Gastrocnemius medialis (tissue), 4 donors: Measurements from ENCODE around the gene P4HA2. TPM values are rescaled to one million over a fixed set of nuclear protein-coding genes. Genes with fewer than 3 reads are reported as not detected.
A peak's percentile ranks its signal among the peaks of the same experiment; 100 is the strongest.

Experiments
- ATAC-seq, 2 donors: fragments of 150-250 bp; one replicate each; pipeline ENCODE4 v1.9.1; 2016
- DNase-seq, 2 donors: peaks; one replicate each; pipeline ENCODE4 v3.0.0-alpha.2; 2019
- H3K27ac ChIP-seq, 4 donors: fragments of 200-600 bp; sonication (generic); 1 replicate in 1 of 4; 2 replicates in 3 of 4; pipeline ENCODE4 v1.5.1; 2016 to 2018; ENCODE audit warnings: mild to moderate bottlenecking in 2 of 4, moderate library complexity in 1 of 4
- H3K27me3 ChIP-seq, 3 donors: fragments of 200-600 bp; sonication (generic) in 2 of 3; 1 replicate in 1 of 3; 2 replicates in 2 of 3; pipeline versions ENCODE4 v1.5.1 to v1.6.0; 2016 to 2019; ENCODE audit warnings: mild to moderate bottlenecking in 1 of 3, moderate library complexity in 1 of 3
- H3K36me3 ChIP-seq, 2 donors: fragments of 200-600 bp; sonication (generic) in 1 of 2; one replicate each; pipeline ENCODE4 v1.5.1; 2017 to 2018
- H3K4me1 ChIP-seq, 2 donors: fragments of 200-600 bp; sonication (generic) in 1 of 2; one replicate each; pipeline ENCODE4 v1.5.1; 2016 to 2017; ENCODE audit warnings: mild to moderate bottlenecking in 2 of 2
- H3K4me3 ChIP-seq, 4 donors: fragments of 200-600 bp; sonication (generic) in 3 of 4; 1 replicate in 1 of 4; 2 replicates in 3 of 4; pipeline ENCODE4 v1.5.1; 2016 to 2019; ENCODE audit warnings: mild to moderate bottlenecking in 2 of 4
- H3K9me3 ChIP-seq, 3 donors: fragments of 200-600 bp; sonication (generic) in 2 of 3; 1 replicate in 1 of 3; 2 replicates in 2 of 3; pipeline ENCODE4 v1.5.1; 2016 to 2019
- POLR2A ChIP-seq, 2 donors: fragments of 450-650 bp; IDR thresholded peaks; one replicate each; pipeline ENCODE4 v1.6.1; 2017; ENCODE audit warnings: antibody characterized with exemption in 2 of 2, mild to moderate bottlenecking in 2 of 2, moderate library complexity in 2 of 2
- in situ Hi-C, 4 donors: fragments of 200-750 bp; cut with MboI; loops; one replicate each; pipeline versions ENCODE4 v1.15.0 to v1.8.0; 2017; ENCODE audit warnings: low sequenced_read_pairs in 4 of 4
- intact Hi-C: fragments of 100-400 bp; cut with DNase I; formaldehyde crosslinking; loops from one replicate; pipeline ENCODE4 v1.15.1; 2023; ENCODE audit warnings: low total_unique reads
- total RNA-seq, 4 donors: library from RNA; depleted of rRNA; stranded (reverse); fragments of >200 nt; gene quantifications; one replicate each; pipeline versions ENCODE4 v1.1.0 to v1.2.3, GENCODE V29; 2016
- TF ChIP-seq, protein P1 (sequence below), 5 experiments: fragments of 450-650 bp in 3 of 5; fragments of 200-600 bp in 2 of 5; sonication (generic) in 2 of 5; IDR thresholded peaks in 4 of 5; conservative IDR thresholded peaks in 1 of 5; 1 replicate in 4 of 5; 2 replicates in 1 of 5; pipeline ENCODE4 v1.5.1; 2016 to 2019; ENCODE audit warnings: antibody characterized with exemption in 5 of 5, mild to moderate bottlenecking in 3 of 5, moderate library complexity in 3 of 5

Gene P4HA2
- total RNA-seq, 4 donors from 2014 or later, result 5.8 to 15.7 (median 10.3) TPM

DNA sequence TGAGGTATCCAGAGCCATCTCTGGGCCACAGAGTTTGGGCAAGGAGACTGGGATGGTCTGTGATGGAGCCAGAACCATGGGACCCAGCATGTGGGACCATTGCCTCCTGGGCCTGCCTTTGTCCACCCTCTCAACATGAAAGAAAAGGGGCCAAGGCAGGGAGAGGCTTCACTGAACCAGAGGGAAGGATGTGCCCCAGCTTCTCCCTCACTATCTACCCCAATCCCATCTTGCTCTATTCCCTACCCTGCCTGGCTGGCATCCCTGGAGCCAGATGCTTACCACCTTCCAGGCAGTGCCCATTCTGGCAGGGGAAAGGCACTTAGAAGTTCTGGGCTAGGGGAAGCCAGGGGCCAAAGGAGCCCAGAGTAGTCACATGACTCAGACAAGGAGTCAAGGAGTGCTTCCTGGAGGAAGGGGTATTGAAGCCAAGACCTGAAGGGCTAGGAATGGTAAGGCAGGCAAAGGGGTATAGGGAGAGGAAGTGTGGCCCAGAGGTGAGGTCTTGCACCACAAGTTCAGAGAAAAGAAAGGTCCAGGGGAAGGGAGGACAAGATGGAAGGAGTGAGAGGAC, 39.6 kb upstream of the P4HA2 start:
- intact Hi-C loops, result no loop called here
- in situ Hi-C loops, result loop anchor here in 1 of 4 donors (25.0 kb wide), 1 partner anchor 245 kb away; no protein-coding TSS in a partner anchor
- Histone ChIP-seq H3K4me3 (no peak overlapping the region), H3K9me3 (no peaks in the 10 kb centered on the region), H3K36me3 (no peaks in the 10 kb centered on the region), H3K27me3 (no peaks in the 10 kb centered on the region), H3K27ac (no peak overlapping the region), H3K4me1 (peaks cover 0 to 6% of the 10 kb centered on the region in 2 donors)
- no peak for DNase-seq
- ATAC-seq, result no peak
- no peak for TF ChIP-seq POLR2A (IDR thresholded peaks at IDR 0.05)
- TF ChIP-seq, protein P1, sequence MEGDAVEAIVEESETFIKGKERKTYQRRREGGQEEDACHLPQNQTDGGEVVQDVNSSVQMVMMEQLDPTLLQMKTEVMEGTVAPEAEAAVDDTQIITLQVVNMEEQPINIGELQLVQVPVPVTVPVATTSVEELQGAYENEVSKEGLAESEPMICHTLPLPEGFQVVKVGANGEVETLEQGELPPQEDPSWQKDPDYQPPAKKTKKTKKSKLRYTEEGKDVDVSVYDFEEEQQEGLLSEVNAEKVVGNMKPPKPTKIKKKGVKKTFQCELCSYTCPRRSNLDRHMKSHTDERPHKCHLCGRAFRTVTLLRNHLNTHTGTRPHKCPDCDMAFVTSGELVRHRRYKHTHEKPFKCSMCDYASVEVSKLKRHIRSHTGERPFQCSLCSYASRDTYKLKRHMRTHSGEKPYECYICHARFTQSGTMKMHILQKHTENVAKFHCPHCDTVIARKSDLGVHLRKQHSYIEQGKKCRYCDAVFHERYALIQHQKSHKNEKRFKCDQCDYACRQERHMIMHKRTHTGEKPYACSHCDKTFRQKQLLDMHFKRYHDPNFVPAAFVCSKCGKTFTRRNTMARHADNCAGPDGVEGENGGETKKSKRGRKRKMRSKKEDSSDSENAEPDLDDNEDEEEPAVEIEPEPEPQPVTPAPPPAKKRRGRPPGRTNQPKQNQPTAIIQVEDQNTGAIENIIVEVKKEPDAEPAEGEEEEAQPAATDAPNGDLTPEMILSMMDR (IDR thresholded peaks at IDR 0.05 in 4 of 5, conservative IDR thresholded peaks at IDR 0.05 in 1 of 5), result no peak

DNA sequence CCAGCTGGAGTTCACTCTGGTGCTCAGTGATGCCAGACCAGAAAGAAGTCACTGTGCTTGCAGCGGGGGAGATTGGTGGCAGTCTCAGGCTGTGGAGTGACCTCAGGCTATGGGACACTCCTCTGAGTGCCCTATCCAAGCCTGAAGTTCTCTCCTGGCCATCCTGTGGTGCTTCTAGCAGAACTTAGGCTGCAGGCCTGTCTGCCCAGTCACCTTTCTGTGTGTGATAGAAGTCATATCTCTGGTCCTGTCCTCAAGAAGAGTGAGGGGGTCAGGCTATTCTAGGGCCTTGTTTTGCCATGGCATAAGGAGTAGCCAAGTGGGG, 39.1 kb upstream of the P4HA2 start:
- Histone ChIP-seq H3K36me3 (no peaks in the 10 kb centered on the region), H3K4me1 (peaks cover 0 to 6% of the 10 kb centered on the region in 2 donors), H3K27ac (no peak overlapping the region), H3K9me3 (no peaks in the 10 kb centered on the region), H3K27me3 (no peaks in the 10 kb centered on the region), H3K4me3 (no peak overlapping the region)
- DNase-seq (no peak), ATAC-seq (no peak)
- TF ChIP-seq, protein P1 (IDR thresholded peaks at IDR 0.05 in 4 of 5, conservative IDR thresholded peaks at IDR 0.05 in 1 of 5), result no peak
- TF ChIP-seq POLR2A (IDR thresholded peaks at IDR 0.05), result no peak
- intact Hi-C loops, result no loop called here
- in situ Hi-C loops, result loop anchor here in 1 of 4 donors (25.0 kb wide), 1 partner anchor 246 kb away; no protein-coding TSS in a partner anchor

DNA sequence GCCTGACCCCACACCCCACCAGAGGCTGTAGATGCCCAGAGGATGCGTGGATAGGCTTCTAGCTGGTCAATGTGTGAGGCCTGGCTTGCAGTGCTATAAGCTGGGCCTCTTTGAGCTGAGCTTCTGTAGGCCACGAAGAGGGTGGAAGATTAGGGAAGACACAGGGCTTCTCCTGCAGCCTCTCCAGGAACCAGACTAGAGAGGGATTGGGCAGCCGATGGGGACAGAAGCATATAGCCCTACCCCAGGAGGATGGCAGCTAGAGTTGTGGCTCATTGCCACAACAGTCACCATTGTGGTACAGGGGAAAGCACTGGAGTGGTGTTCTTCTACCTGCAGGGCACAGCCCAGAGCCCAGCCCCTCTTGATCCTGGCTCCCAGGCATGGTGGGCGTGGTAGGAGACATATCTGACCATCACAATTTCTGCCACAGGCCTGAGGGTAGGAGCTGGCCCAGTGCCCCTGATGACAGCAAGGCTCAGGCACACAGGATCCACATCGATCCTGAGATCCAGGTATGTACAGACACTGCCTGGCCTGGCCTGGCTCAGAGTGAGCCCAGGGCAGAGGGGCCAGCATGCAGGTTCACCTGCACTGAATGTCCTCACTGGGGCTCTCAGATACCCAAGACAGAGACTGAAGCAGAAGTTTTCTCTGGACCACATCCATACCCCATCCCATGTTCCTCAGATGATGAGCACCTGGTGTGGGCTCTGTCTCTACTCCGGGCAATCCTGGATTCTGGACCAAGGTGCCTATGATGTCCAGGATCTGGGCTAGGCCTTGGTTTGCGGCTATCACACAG, 38.6 kb upstream of the P4HA2 start:
- DNase-seq (no peak), ATAC-seq (no peak)
- H3K36me3 ChIP-seq, result no peaks in the 10 kb centered on the region

DNA sequence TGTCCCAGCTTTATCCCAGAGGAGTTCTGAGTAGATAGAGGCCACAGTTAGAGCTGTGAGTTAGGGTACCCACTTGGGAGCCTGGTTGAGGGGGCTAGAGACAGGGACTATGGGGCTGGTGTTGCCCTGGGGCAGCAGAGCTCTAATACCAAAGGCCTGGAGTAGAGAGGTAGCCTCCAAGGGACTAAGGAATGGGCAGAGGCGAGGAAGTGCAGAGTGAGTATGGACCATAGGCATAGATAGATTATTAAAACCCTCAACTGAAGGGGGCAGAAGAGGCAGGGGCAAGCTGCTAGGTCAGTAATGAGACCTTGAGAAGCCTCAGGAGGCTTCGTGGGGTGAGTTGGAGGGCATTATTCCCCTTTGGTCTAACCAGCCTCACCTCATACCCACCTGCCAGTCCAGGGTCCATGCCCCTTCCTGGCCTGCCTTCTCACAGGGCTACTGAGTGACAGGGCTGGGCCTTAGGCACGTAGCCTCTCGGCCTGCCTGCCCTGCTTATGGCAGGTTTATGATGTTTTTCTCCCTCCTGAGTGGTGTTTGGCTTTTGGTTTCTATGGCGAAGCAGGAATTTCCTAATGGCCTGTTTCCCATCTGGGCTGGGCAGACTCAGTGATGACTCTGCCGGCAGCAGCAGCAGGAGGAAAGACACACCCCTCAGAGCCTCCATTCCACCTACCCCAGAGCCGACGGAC, 37.8 kb upstream of the P4HA2 start:
- in situ Hi-C loops, result loop anchor here in 1 of 4 donors (25.0 kb wide), 1 partner anchor 247 kb away; no protein-coding TSS in a partner anchor
- ATAC-seq (peak; percentile 60 to 61), DNase-seq (peak in 1 of 2 donors; percentile 39)
- H3K27ac ChIP-seq, result peak overlapping the region; percentile 48 to 63 (median 57)
- no peaks in the 10 kb centered on the region for H3K9me3 ChIP-seq
- H3K27me3 ChIP-seq, result no peaks in the 10 kb centered on the region
- TF ChIP-seq, protein P1 (IDR thresholded peaks at IDR 0.05 in 4 of 5, conservative IDR thresholded peaks at IDR 0.05 in 1 of 5), result no peak
- TF ChIP-seq POLR2A (IDR thresholded peaks at IDR 0.05), result no peak
- no peak overlapping the region for H3K4me3 ChIP-seq
- intact Hi-C loops, result no loop called here
- H3K36me3 ChIP-seq, result no peaks in the 10 kb centered on the region
- H3K4me1 ChIP-seq, result peaks cover 6 to 14% of the 10 kb centered on the region in 2 donors

More for the DNA sequence above, 38.6 kb upstream of the P4HA2 start:
- Histone ChIP-seq H3K27ac (peak overlapping the region in 2 of 4 donors; percentile 33 to 55), H3K4me1 (peaks cover under 1 to 7% of the 10 kb centered on the region in 2 donors), H3K9me3 (no peaks in the 10 kb centered on the region), H3K27me3 (no peaks in the 10 kb centered on the region), H3K4me3 (no peak overlapping the region)
- TF ChIP-seq POLR2A (IDR thresholded peaks at IDR 0.05), result no peak
- TF ChIP-seq, protein P1 (IDR thresholded peaks at IDR 0.05 in 4 of 5, conservative IDR thresholded peaks at IDR 0.05 in 1 of 5), result no peak
- in situ Hi-C loops, result loop anchor here in 1 of 4 donors (25.0 kb wide), 1 partner anchor 246 kb away; no protein-coding TSS in a partner anchor
- intact Hi-C loops, result no loop called here
